ENCODE measurements around the gene NQO2.
A peak's percentile ranks its signal among the peaks of the same experiment; 100 is the strongest.
"Not testable (repeated sequence)": the region's sequence is repeated elsewhere in the genome, so short reads cannot be mapped to it uniquely, and the experiment has no call there.

Gene NQO2

DNA sequence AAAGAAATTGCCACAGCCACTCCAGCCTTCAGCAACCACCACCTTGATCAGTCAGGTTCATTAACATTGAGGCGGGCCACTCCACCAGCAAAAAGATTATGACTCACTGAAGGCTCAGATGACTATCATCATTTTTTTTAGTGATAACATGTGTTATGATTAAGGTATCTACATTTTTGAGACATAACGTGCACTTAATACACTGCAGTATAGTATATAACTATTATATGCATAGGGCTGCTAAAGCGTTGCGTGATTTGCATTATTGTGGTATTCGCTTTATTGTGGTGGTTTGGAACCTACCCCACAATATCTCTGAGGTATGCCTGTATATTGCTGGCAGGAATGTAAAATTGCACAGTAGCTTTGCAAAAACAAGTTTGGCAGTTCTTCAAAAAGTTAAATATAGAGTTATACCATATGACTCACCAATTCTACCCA is 61.8 kb downstream of the NQO2 start:
- Histone ChIP-seq H3K9me3 (ENCODE audit: severe bottlenecking) (peaks cover 2% of the 10 kb centered on the region), H3K27ac (no peak overlapping the region), H3K27me3 (ENCODE audit: insufficient read depth, low read depth, severe bottlenecking) (no peaks in the 10 kb centered on the region), H3K36me3 (no peaks in the 10 kb centered on the region), H3K4me3 (ENCODE audit: low read depth, low read length) (no peak overlapping the region)
- DNase-seq = no peak
- TF ChIP-seq, protein P1, sequence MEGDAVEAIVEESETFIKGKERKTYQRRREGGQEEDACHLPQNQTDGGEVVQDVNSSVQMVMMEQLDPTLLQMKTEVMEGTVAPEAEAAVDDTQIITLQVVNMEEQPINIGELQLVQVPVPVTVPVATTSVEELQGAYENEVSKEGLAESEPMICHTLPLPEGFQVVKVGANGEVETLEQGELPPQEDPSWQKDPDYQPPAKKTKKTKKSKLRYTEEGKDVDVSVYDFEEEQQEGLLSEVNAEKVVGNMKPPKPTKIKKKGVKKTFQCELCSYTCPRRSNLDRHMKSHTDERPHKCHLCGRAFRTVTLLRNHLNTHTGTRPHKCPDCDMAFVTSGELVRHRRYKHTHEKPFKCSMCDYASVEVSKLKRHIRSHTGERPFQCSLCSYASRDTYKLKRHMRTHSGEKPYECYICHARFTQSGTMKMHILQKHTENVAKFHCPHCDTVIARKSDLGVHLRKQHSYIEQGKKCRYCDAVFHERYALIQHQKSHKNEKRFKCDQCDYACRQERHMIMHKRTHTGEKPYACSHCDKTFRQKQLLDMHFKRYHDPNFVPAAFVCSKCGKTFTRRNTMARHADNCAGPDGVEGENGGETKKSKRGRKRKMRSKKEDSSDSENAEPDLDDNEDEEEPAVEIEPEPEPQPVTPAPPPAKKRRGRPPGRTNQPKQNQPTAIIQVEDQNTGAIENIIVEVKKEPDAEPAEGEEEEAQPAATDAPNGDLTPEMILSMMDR (IDR thresholded peaks at IDR 0.05; ENCODE audit: low read depth, low read length) = no peak

DNA sequence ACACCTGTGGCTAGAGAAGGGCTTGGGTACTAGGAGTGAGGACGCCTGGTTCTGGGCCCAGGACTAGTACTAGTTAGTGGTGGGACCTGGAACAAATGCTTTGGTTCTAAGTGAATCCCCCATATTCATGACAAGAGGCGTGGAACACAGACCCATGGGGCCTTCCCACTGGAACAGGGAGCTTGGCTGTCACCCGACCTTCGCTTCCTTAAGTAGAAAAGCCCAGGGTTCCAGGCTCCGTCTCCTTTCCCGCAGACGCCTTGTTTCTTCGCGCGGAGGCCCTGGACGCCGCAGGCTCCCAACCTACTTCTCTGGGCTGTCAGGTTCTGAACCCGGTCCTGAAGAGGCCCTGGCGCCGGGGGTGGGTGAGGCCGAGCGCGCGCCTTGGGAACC is 63.6 kb downstream of the NQO2 start:
- Histone ChIP-seq H3K27ac (peak overlapping the region; percentile 59), H3K4me3 (ENCODE audit: low read depth, low read length) (peak overlapping the region; percentile 49)
- DNase-seq; H3K36me3 ChIP-seq; H3K27me3 ChIP-seq (ENCODE audit: insufficient read depth, low read depth, severe bottlenecking); H3K9me3 ChIP-seq (ENCODE audit: severe bottlenecking): not testable (repeated sequence)

DNA sequence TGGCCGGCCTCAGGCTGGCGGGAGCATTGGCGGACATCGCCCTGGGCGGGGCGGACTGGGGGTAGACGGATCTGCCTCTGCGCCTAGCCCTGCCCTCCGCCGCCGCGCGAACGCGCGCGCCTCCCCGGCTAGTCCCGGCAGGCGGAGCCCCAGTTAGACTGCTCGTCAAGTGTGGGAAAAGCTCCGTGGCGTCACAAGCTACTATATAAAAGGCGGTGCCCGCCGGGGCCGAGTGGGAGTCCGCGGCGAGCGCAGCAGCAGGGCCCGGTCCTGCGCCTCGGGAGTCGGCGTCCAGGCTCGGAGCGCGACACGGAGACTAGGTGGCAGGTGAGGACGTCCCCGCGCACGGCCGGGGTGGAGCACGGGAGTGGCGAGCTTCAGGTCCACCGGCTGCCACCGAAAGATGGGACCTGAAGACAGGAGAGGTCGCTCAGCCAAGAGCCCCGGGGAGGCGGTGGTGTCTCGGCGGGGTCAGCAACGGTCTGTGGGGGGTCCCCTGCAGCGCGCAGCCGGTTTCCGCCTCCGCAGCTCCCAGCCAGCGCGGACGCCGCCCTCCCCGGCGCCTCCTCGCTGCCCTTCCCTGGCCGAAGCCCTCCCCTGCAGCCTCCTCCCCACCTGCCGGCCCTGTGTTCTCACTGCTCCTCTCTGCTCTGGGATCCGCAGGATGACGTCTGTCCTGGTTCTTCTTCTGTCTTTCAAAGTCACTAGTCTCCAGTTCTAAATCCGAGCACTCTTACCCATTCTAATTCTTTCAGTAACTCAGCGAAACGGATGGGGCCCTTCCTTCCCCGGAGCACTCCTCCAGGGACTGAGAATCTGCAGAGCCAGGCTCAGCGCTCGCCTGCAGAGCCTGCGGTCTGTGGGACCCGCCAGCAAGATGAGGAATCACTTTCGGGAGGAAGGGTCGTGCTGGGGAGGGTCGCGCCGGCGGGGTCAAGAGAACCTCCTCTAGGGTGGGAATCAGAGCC is 64.3 kb downstream of the NQO2 start:
- peaks cover 2% of the 10 kb centered on the region for H3K9me3 ChIP-seq (ENCODE audit: severe bottlenecking)
- H3K27me3 ChIP-seq (ENCODE audit: insufficient read depth, low read depth, severe bottlenecking) = no peaks in the 10 kb centered on the region
- peaks cover 3% of the 10 kb centered on the region; the same call in 1 of the 2 replicates for H3K36me3 ChIP-seq
- DNase-seq = peak; percentile 98
- H3K27ac ChIP-seq = peak overlapping the region; percentile 59
- TF ChIP-seq, protein P1 (IDR thresholded peaks at IDR 0.05; ENCODE audit: low read depth, low read length) = peak; percentile 31; the same call in 1 of the 2 replicates
- H3K4me3 ChIP-seq (ENCODE audit: low read depth, low read length) = peak overlapping the region; percentile 49

DNA sequence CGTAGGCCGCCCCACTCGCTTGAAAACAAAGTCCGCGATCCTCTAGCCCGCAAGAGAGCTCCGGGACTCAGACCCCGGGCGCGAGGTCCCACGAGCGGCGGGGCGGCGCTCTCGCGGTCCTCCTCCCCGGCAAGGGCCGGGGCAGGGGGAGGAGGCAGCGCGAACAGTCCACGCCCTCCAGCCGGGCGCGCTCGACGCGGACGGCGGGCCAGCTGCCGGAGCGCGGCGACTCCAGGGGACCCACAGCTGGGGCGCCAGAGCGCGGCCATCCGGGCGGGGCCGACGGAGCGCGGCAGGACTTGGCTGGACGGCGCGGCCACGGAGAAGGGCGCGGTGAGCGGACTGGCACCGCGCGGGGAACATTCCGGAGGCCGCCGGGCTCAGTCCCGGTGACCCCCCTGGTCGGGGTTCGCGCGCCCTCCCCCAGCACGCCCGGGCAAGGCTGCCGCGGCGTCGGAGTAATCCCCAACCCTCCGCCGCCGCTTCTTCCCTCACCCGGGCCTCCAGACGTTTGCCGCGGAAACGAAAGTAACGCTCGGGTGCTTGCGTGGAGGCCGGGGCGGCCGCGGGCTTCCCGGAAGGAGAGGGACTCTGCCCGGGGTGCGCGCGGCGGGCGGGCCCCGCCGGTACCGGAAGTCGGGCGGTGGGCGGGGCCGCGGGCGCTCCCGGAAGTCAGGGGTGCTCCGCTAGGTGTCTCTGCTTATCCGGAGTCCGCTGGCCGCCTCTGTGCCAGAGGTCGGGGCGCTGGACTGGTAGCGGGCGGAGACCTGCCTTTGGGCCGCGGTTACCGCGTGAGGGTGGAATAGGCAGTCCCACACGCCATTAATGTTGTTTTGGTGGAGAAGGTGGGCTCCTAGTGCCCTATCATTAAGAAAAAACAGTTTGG is 68.9 kb downstream of the NQO2 start, which contains the start of gene RIPK1:
Gene RIPK1 (plus strand): TSS at position 166 of the 886 bp plus-strand sequence. CDS start 8,330 bp downstream, outside the sequence.
- no peaks in the 10 kb centered on the region for H3K27me3 ChIP-seq (ENCODE audit: insufficient read depth, low read depth, severe bottlenecking)
- TF ChIP-seq, protein P1 (IDR thresholded peaks at IDR 0.05; ENCODE audit: low read depth, low read length) = peak; percentile 67
- peaks cover 3% of the 10 kb centered on the region; the same call in 1 of the 2 replicates for H3K36me3 ChIP-seq
- H3K27ac ChIP-seq = peak within 1 kb of the TSS; percentile 98
- peaks cover 2% of the 10 kb centered on the region for H3K9me3 ChIP-seq (ENCODE audit: severe bottlenecking)
- peak; percentile 98 for DNase-seq
- peak within 1 kb of the TSS; percentile 57 for H3K4me3 ChIP-seq (ENCODE audit: low read depth, low read length)
